Small intestine (tissue), 16 donors: ENCODE results near the gene CXCL13. TPM values are rescaled to one million over a fixed set of nuclear protein-coding genes. Genes with fewer than 3 reads are reported as not detected.
"Not testable (repeated sequence)": the region's sequence is repeated elsewhere in the genome, so short reads cannot be mapped to it uniquely, and the experiment has no call there.

Experiments
- DNase-seq, 2 donors: peaks; one replicate each; pipeline versions ENCODE4 v3.0.0 to v3.0.0-alpha.2; 2013
- FAIRE-seq: peaks from 2 replicates; lab custom pipeline; 2012; peaks lifted over from hg19 to GRCh38; lab: Jason Lieb, UNC
- H3K27ac ChIP-seq, 3 donors: one replicate each; pipeline ENCODE4 v1.5.1; 2013; ENCODE audit warnings: low read length in 2 of 3, mild to moderate bottlenecking in 2 of 3, control low read depth in 1 of 3, inconsistent platforms in 1 of 3, low read depth in 1 of 3, moderate library complexity in 1 of 3
- H3K27me3 ChIP-seq, 3 donors: one replicate each; pipeline ENCODE4 v1.6.1; 2013; ENCODE audit warnings: low read length in 3 of 3, inconsistent platforms in 1 of 3; ENCODE audit not compliant: control insufficient read depth in 3 of 3, insufficient read depth in 3 of 3
- H3K36me3 ChIP-seq, 3 donors: one replicate each; pipeline ENCODE4 v1.6.1; 2013; ENCODE audit warnings: low read length in 3 of 3, inconsistent platforms in 1 of 3, low read depth in 1 of 3, mild to moderate bottlenecking in 1 of 3, moderate library complexity in 1 of 3; ENCODE audit not compliant: control insufficient read depth in 3 of 3, insufficient read depth in 2 of 3
- H3K4me1 ChIP-seq, 3 donors: one replicate each; pipeline ENCODE4 v1.6.1; 2013; ENCODE audit warnings: low read length in 2 of 3, inconsistent platforms in 1 of 3, low read depth in 1 of 3, mild to moderate bottlenecking in 1 of 3, moderate library complexity in 1 of 3; ENCODE audit not compliant: control insufficient read depth in 3 of 3, insufficient read depth in 2 of 3
- H3K4me3 ChIP-seq, 3 donors: one replicate each; pipeline ENCODE4 v1.5.1; 2013; ENCODE audit warnings: low read length in 3 of 3, control low read depth in 1 of 3, inconsistent platforms in 1 of 3, low read depth in 1 of 3, mild to moderate bottlenecking in 1 of 3, moderate library complexity in 1 of 3
- H3K9me3 ChIP-seq, 2 donors: one replicate each; pipeline ENCODE4 v1.6.1; 2013; ENCODE audit warnings: low read depth in 1 of 2, low read length in 1 of 2; ENCODE audit not compliant: control insufficient read depth in 2 of 2, insufficient read depth in 1 of 2
- WGBS, 3 donors: extraction: QIAGEN DNeasy Blood & Tissue Kit; methylation state at CpG; one replicate each; pipeline ENCODE4 v1.1.7; 2013; 5-methylcytosine and 5-hydroxymethylcytosine counted together
- long read RNA-seq, 10 donors: transcript quantifications; one replicate each; lab custom pipeline, GENCODE V29; 2026
- polyA plus RNA-seq, 4 donors: library from polyadenylated mRNA; stranded (reverse) in 3 of 4; unstranded in 1 of 4; fragments of 200-250 nt in 3 of 4; fragments of 120-200 nt in 1 of 4; gene quantifications; one replicate each; pipeline versions ENCODE4 v1.2.1 to v1.2.3, GENCODE V29; 2013
- donor health status: healthy with polysubstance abuse.
- donor health status: control.
- donor health status: control.
- donor health status: Bipolar disorder and iron deficiency.
- donor health status: healthy.

CXCL13 gene, protein sequence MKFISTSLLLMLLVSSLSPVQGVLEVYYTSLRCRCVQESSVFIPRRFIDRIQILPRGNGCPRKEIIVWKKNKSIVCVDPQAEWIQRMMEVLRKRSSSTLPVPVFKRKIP
- 10 to 100 TPM in 1 of 4 donors, 1 to 10 TPM in 2, under 1 TPM in 1; 0.67 to 16.7 (median 1.9) TPM for polyA plus RNA-seq
- long read RNA-seq, donor 1, result 0 reads
- long read RNA-seq, donor 2, result 0 reads
- long read RNA-seq, donor 3, result 0 reads
- long read RNA-seq, donor 4, result 0 reads
- long read RNA-seq, donor 5, result 0 reads
- long read RNA-seq, donor 6, result 0 reads
- long read RNA-seq, donor 7, result 0 reads
- long read RNA-seq, donor 8, result 0 reads
- long read RNA-seq, donor 9, result 0 reads
- long read RNA-seq, donor 10, partial matches to known transcripts, result 5 of 5 reads
- long read RNA-seq, donor 10, other reads (novel, unspliced or antisense), result 0 of 5 reads

DNA sequence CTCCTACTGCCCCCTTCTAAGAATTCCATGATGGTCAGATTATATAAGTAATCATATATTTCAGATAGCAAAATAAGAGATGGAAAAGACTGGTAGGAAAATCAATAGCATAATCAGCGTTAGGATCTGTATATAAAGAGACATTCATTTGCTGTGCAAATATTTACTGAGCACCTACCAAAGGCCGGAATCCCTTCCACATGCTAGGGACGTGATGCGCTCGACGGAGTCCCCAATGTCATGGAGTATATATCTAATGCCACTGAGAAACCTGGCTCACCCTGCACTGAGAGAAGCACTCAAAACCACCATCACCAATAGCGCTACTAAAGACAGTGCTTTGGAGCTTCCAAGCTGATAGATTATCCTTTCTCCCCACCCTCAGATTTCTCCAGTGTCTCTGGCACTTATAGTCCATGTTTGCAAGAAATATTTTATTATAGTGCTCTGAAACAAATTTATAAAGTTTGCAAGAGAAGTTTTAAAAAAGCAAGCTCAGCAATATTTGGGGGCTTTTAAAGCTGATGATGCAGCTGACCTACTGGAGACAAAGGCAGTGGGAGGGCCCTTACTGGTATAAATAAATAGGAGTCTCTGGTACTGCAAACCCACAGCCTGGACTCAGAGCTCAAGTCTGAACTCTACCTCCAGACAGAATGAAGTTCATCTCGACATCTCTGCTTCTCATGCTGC lies at the start of gene CXCL13:
TSS of gene CXCL13 (plus strand) at position 611 of the 693 bp plus-strand sequence. CDS start at position 657, 46 bp downstream.
- no peak for DNase-seq
- no peak for FAIRE-seq
- 69 to 82% (median 80%) methylated on average over 8 of the region's 8 CpGs for WGBS, 3 donors

DNA sequence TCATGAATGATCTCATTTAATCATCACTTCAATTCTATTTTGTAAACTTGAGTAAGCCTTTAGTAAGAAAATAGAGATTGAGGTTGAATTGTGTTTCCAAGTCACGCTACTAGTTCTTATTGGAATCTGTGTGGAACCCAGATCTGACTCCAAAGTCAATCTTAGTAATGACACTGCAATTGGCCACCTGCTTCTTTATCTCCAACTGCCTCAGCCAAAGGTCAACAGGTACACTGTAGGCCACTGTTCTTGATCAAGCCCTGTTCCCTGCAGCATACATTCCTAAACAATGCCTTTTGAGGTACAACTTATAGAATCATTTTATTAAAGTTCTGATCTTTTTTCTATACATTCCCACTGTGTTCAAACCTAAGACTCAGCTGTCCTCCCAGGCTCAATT lies 45.5 kb upstream of the CXCL13 start:
- H3K27me3 ChIP-seq, result no peaks in the 10 kb centered on the region
- peak; percentile 64 to 91 for DNase-seq
- WGBS, 3 donors, result 18 to 58% (median 19%) methylated on average over 1 of the region's 1 CpG
- H3K9me3 ChIP-seq, result peaks cover 0 to 5% of the 10 kb centered on the region in 2 donors
- H3K4me3 ChIP-seq, result no peak overlapping the region
- peak overlapping the region in 2 of 3 donors; percentile 57 to 79 for H3K27ac ChIP-seq
- peaks cover 0 to 12% (median 0%) of the 10 kb centered on the region in 3 donors for H3K4me1 ChIP-seq
- H3K36me3 ChIP-seq, result no peaks in the 10 kb centered on the region
- FAIRE-seq, result no peak

More for the DNA sequence above, at the start of gene CXCL13:
- Histone ChIP-seq H3K27me3 (peaks cover 0 to 7% (median 0%) of the 10 kb centered on the region in 3 donors), H3K27ac (no peak within 1 kb of the TSS), H3K4me1 (no peaks in the 10 kb centered on the region), H3K4me3 (no peak within 1 kb of the TSS), H3K9me3 (no peaks in the 10 kb centered on the region), H3K36me3 (no peaks in the 10 kb centered on the region)

DNA sequence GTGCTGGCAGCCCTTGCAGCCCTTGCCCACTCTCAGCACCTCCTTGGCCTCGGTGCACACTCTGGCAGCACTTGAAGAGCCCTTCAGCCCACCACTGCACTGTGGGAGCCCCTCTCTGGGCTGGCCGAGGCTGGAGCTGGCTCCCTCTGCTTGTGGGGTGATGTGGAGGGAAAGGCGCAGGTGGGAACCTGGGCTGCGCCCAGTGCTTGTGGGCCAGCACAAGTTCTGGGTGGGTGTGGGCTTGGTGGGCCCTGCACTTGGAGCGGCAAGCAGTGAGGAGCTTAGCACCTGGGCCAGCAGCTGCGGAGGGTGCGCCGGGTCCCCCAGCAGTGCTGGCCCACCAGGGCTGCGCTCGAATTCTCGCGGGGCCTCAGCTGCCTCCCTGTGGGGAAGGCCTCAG lies 43.9 kb upstream of the CXCL13 start:
- DNase-seq, H3K4me3 ChIP-seq, H3K36me3 ChIP-seq, H3K27me3 ChIP-seq, H3K9me3 ChIP-seq, FAIRE-seq: not testable (repeated sequence)
- Histone ChIP-seq H3K4me1 (peaks cover 0 to 12% (median 0%) of the 10 kb centered on the region in 3 donors), H3K27ac (peak overlapping the region in 1 of 3 donors; percentile 25)
- 96 to 99% (median 97%) methylated on average over 5 to 12 of the region's 12 CpGs for WGBS, 3 donors

DNA sequence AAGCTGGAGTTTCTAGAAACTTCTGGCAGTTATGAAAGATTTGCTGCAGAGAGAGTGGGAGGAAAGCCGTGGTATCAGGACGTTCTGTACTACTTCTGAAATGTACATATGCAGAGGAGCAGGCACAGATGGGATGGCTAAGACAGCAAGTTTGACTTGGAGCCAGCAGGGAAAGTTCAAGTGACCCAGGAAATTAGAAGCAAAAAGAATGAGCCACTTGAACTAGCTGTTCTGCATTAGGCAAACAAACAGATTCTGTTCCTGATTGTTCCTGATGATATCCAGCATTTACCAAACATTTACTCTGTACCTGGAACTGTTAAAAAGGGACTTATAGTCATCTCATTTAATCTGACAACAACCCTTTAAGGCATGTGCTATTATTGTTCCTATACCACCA lies 41.4 kb upstream of the CXCL13 start:
- Histone ChIP-seq H3K27ac (peak overlapping the region in 1 of 3 donors; percentile 68), H3K4me3 (no peak overlapping the region), H3K27me3 (no peaks in the 10 kb centered on the region), H3K4me1 (peaks cover 0 to 12% (median 0%) of the 10 kb centered on the region in 3 donors), H3K9me3 (peaks cover 0 to 10% of the 10 kb centered on the region in 2 donors), H3K36me3 (no peaks in the 10 kb centered on the region)
- DNase-seq (peak in 1 of 2 donors; percentile 77), FAIRE-seq (no peak)
- 5 to 38% (median 33%) methylated on average over 2 of the region's 2 CpGs for WGBS, 3 donors

DNA sequence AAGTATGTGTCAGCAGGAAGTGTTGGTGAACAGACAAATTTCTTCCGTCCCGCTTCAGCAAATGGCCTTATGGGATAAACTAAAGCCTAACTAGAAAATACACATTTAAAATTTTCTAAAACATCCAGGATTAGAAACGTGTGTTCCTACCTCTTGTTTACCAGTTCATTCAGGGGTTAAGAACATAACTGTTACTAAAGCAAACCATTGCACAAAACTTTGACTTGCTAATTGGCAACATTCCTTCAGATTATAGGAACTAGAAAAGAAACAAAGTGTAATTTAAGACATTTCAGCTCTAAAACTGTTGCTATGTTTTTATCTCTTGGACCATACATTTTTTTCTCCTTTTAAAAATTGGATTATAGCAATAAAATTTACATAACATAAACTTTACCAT lies 39.5 kb upstream of the CXCL13 start:
- Histone ChIP-seq H3K4me1 (peaks cover 0 to 3% (median 0%) of the 10 kb centered on the region in 3 donors), H3K4me3 (no peak overlapping the region), H3K9me3 (peaks cover 0 to 10% of the 10 kb centered on the region in 2 donors), H3K27me3 (no peaks in the 10 kb centered on the region), H3K36me3 (no peaks in the 10 kb centered on the region), H3K27ac (no peak overlapping the region)
- 82 to 91% (median 89%) methylated on average over 3 of the region's 3 CpGs for WGBS, 3 donors
- DNase-seq (no peak), FAIRE-seq (no peak)

DNA sequence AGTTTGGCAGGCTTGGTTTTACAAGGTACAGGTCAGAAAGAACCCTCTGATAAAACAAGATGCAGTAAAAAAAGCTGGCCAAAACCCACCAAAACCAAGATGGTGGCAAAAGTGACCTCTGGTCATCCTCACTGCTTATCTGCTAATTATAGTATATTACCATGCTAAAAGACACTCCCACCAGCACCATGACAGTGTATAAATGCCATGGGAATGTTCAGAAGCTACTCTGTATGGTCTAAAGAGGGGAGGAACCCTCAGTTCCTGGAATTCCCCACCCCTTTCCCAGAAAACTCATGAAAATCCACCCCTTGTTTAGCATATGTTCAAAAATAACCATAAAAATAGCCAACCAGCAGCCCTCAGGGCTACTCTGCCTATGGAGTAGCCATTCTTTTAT lies 38.1 kb upstream of the CXCL13 start:
- no peak overlapping the region for H3K27ac ChIP-seq
- H3K4me1 ChIP-seq, result no peaks in the 10 kb centered on the region
- no peaks in the 10 kb centered on the region for H3K36me3 ChIP-seq
- H3K27me3 ChIP-seq, result no peaks in the 10 kb centered on the region
- DNase-seq (no peak), FAIRE-seq (no peak)
- H3K9me3 ChIP-seq, result peaks cover 0 to 5% of the 10 kb centered on the region in 2 donors
- H3K4me3 ChIP-seq, result no peak overlapping the region

DNA sequence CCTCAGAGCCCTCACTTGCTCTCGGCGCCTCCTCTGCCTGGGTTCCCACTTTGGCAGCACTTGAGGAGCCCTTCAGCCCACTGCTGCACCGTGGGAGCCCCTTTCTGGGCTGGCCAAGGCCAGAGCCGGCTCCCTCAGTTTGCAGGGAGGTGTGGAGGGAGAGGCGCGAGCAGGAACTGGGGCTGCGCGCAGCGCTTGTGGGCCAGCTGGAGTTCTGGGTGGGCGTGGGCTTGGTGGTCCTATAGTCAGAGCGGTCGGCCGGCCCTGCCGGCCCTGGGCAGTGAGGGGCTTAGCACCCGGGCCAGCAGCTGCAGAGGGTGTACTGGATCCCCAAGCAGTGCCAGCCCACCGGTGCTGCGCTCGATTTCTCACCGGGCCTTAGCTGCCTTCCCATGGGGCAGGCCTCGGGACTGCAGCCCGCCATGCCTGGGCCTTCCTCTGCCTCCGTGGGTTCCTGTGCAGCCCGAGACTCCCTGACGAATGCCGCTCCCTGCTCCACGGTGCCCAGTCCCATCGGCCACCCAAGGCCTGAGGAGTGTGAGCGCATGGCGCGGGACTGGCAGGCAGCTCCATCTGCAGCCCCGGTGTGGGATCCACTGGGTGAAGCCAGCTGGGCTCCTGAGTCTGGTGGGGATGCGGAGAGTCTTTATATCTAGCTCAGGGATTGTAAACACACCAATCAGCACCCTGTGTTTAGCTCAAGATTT lies 35.0 kb upstream of the CXCL13 start:
- not testable (repeated sequence) for H3K4me3 ChIP-seq, H3K36me3 ChIP-seq, FAIRE-seq, H3K27ac ChIP-seq, H3K27me3 ChIP-seq, H3K9me3 ChIP-seq, H3K4me1 ChIP-seq, DNase-seq
- 94 to 97% (median 96%) methylated on average over 28 to 32 of the region's 32 CpGs for WGBS, 3 donors

DNA sequence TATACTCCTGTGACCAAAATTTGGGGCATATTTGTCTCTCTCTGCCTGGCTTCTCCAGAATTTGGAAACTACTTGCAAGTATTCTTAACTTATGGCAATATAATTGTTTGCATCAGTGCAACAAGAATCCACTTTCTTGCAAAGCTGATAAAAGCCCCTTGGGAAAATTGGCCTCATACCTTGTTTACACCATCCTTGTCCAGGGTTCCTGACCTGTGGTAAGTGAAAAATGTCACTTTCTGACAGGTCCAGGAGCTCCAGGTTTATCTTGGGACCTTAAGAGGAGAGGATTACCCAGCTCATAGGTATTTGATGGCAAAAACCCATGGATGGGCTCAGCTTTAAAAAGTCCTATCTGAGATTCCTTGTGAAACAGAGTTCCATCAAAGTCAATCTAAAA lies 29.3 kb upstream of the CXCL13 start:
- DNase-seq (no peak), FAIRE-seq (no peak)
- Histone ChIP-seq H3K9me3 (peaks cover 0 to 6% of the 10 kb centered on the region in 2 donors), H3K4me1 (no peaks in the 10 kb centered on the region), H3K27ac (no peak overlapping the region), H3K27me3 (no peaks in the 10 kb centered on the region), H3K36me3 (no peaks in the 10 kb centered on the region), H3K4me3 (no peak overlapping the region)
